Panc1 (cell line): ENCODE results near the gene DLL4. TPM values are rescaled to one million over a fixed set of nuclear protein-coding genes. Genes with fewer than 3 reads are reported as not detected.

Source experiments
- ATAC-seq: fragments of 200-7000 bp; cut with Tn5 transposase; 2 replicates; pipeline ENCODE4 v1.9.1; 2020; ENCODE audit warnings: mild to moderate bottlenecking, moderate library complexity
- BruUV-seq: library from RNA; stranded (reverse); fragments of 400-500 nt; replicated peaks from 2 replicates; lab custom pipeline; 2021; lab: Mats Ljungman, UMichigan
- CTCF ChIA-PET: fragments of 300-600 bp; sonication (Branson Sonifier 250); formaldehyde crosslinking; loops from one replicate; lab custom pipeline; 2022; ENCODE audit warnings: antibody characterized with exemption; lab: Charles Lee
- POLR2A ChIA-PET: fragments of 300-600 bp; sonication (Branson Sonifier 250); formaldehyde crosslinking; loops from one replicate; lab custom pipeline; 2022; ENCODE audit warnings: antibody characterized with exemption; lab: Charles Lee
- DNase-seq: peaks from one replicate; pipeline ENCODE4 v3.0.0-alpha.2; 2010; ENCODE audit warnings: low read depth, low spot score
- H3K27ac ChIP-seq: 2 replicates; pipeline ENCODE4 v1.5.1; 2011; ENCODE audit warnings: mild to moderate bottlenecking, low read length, inconsistent platforms
- H3K27me3 ChIP-seq: fragments of 200-500 bp; sonication (Bioruptor generic); 2 replicates; pipeline ENCODE4 v1.6.0; 2014; ENCODE audit warnings: low read length, inconsistent platforms; ENCODE audit not compliant: control insufficient read depth, insufficient read depth
- H3K36me3 ChIP-seq: fragments of 200-500 bp; sonication (Bioruptor generic); 2 replicates; pipeline ENCODE4 v1.5.1; 2014; ENCODE audit warnings: inconsistent platforms, mild to moderate bottlenecking, low read length, moderate library complexity; ENCODE audit not compliant: control insufficient read depth, insufficient read depth
- H3K4me1 ChIP-seq: 2 replicates; pipeline ENCODE4 v1.5.1; 2011; ENCODE audit warnings: inconsistent platforms, mild to moderate bottlenecking, low read length, moderate library complexity; ENCODE audit not compliant: control insufficient read depth, insufficient read depth
- H3K4me3 ChIP-seq, 2 experiments: 2 replicates each; pipeline ENCODE4 v1.5.1; 2011 to 2012; ENCODE audit warnings: low read depth in 2 of 2, low read length in 2 of 2, mild to moderate bottlenecking in 2 of 2, inconsistent platforms in 1 of 2, moderate library complexity in 1 of 2
- H3K9me3 ChIP-seq: fragments of 200-500 bp; sonication (Bioruptor generic); 2 replicates; pipeline ENCODE4 v1.5.1; 2014; ENCODE audit warnings: low read depth, mild to moderate bottlenecking, inconsistent platforms, low read length, moderate library complexity; ENCODE audit not compliant: control insufficient read depth, insufficient read depth
- CTCF ChIP-seq: fragments of 450-650 bp; IDR thresholded peaks from 2 replicates; pipeline ENCODE4 v1.5.1; 2017; ENCODE audit warnings: mild to moderate bottlenecking
- POLR2AphosphoS5 ChIP-seq: IDR thresholded peaks from 2 replicates; pipeline ENCODE4 v1.6.1; 2012; ENCODE audit warnings: mild to moderate bottlenecking, low read depth, low read length, moderate library complexity
- REST ChIP-seq, 2 experiments: IDR thresholded peaks; 2 replicates each; pipeline ENCODE4 v1.6.1; 2011 to 2012; ENCODE audit warnings: low read depth in 2 of 2, control low read depth in 1 of 2, low read length in 1 of 2, mild to moderate bottlenecking in 1 of 2, moderate library complexity in 1 of 2; ENCODE audit not compliant: insufficient read depth in 1 of 2
- SIN3A ChIP-seq: IDR thresholded peaks from 2 replicates; pipeline ENCODE4 v1.6.1; 2012; ENCODE audit warnings: low read depth, mild to moderate bottlenecking, low read length, moderate library complexity, borderline replicate concordance; ENCODE audit not compliant: insufficient read depth
- TCF7L2 ChIP-seq: IDR thresholded peaks from 2 replicates; pipeline ENCODE4 v1.6.1; 2011; ENCODE audit warnings: mild to moderate bottlenecking, low read depth, low read length, inconsistent platforms
- in situ Hi-C: cut with HindIII; loops from 2 replicates; pipeline ENCODE4 v1.10.0; 2016; ENCODE audit warnings: low sequenced_read_pairs, low pct_unique_long_range_greater_than_20kb
- intact Hi-C: fragments of 100-400 bp; cut with micrococcal nuclease; formaldehyde crosslinking; loops from one replicate; pipeline ENCODE4 v1.10.0; 2022; ENCODE audit not compliant: unreplicated experiment
- total RNA-seq: library from RNA; stranded (reverse); gene quantifications from one replicate; pipeline ENCODE4 v1.2.1, GENCODE V29; 2021; ENCODE audit not compliant: unreplicated experiment

The DLL4 gene
- total RNA-seq, 1 experiment from 2014 or later: 0.31 TPM

GRCh38 chr15:40925863-40926658, 3.1 kb upstream of the DLL4 start:
- ChIA-PET POLR2A (interaction anchor here (0.5 kb wide), 1 partner anchor 273 kb away, joined by 5 read pairs; no protein-coding TSS in a partner anchor), CTCF (no interaction called here)
- Histone ChIP-seq H3K4me3 (no peak overlapping the region), H3K4me1 (peaks cover 12% of the 10 kb centered on the region; the same call in 1 of the 2 replicates), H3K36me3 (no peaks in the 10 kb centered on the region), H3K27ac (no peak overlapping the region), H3K9me3 (no peaks in the 10 kb centered on the region), H3K27me3 (peaks cover 3% of the 10 kb centered on the region; the same call in 1 of the 2 replicates)
- TF ChIP-seq TCF7L2: no peak
- no peak for TF ChIP-seq CTCF
- no peak for TF ChIP-seq SIN3A
- TF ChIP-seq REST (IDR thresholded peaks at IDR 0.05; ENCODE audit: insufficient read depth in 1 of 2, low read depth in 2 of 2, low read length in 1 of 2): no peak
- TF ChIP-seq POLR2AphosphoS5: no peak
- no TSS peak for BruUV-seq
- in situ Hi-C loops: no loop called here
- DNase-seq: no peak
- intact Hi-C loops: no loop called here
- no peak for ATAC-seq

GRCh38 chr15:40926659-40927494, 2.3 kb upstream of the DLL4 start:
- Histone ChIP-seq H3K9me3 (no peaks in the 10 kb centered on the region), H3K27me3 (peaks cover 3% of the 10 kb centered on the region; the same call in 1 of the 2 replicates), H3K4me3 (no peak overlapping the region), H3K36me3 (no peaks in the 10 kb centered on the region), H3K27ac (no peak overlapping the region), H3K4me1 (peaks cover 12% of the 10 kb centered on the region; the same call in 1 of the 2 replicates)
- in situ Hi-C loops (no loop called here), intact Hi-C loops (no loop called here)
- DNase-seq (no peak), ATAC-seq (no peak)
- POLR2A ChIA-PET: no interaction called here
- TF ChIP-seq TCF7L2 (no peak), POLR2AphosphoS5 (no peak), SIN3A (no peak), CTCF (no peak), REST (IDR thresholded peaks at IDR 0.05; ENCODE audit: insufficient read depth in 1 of 2, low read depth in 2 of 2, low read length in 1 of 2) (no peak)
- CTCF ChIA-PET: no interaction called here
- no TSS peak for BruUV-seq
